ENCODE measurements around the gene MAP4K4.
A peak's percentile ranks its signal among the peaks of the same experiment; 100 is the strongest.

MAP4K4 gene

DNA sequence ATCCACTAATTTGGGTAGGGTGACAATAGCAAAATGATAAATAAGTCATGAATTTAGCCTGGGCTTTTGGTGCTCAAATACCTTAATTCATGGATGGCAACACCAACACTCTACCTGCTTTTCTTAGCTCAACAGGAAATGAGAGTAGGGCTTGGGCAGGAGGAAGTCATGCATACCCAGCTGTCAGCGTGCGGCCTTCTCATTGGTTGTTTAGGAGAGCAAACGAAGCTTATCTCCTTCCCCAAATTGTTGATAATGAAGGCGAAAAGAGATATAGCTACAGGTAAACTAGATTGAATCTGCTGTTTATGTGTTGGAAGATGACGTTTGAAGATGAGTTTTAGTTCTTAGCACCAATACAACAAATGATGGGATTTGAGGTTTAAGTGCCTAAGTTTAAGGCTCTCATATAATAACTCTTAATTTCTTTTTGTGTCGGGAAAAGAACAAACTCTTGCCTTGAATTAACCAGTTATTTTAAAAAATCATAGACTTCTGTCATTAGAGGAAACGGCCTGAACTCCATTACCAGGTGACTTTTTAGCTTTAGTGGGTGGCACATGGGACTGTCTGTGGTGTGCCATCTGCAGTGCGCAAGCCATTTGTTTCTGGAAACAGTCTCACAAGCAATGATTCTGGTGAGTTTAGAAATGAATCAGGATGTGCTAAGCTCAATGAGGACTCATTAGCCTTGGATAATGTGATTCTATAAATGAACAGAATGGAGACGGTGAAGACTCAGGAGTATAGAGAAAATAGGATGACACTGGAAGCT lies 19.8 kb downstream of the MAP4K4 start:
- intact Hi-C loops (cut with DNase I): no loop called here

DNA sequence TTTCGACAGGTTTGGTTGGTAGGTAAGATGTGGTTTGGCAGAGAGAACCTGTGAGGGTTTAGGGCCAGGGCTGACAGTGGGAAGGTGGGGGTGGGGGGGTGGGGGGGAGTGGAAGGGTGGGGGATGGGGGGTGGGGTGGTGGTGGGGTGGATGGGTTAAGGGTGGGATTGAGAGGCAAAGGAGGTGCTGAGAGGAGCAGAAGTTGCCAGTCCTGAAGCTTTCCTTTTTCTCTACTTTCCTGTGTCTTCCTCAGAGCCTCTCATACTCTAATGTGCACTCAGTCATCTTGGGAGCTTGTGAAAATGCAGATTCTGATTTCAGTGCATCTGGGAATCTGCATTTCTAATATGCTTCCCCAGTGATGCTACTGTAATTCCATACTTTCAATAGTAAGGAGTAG lies 21.0 kb downstream of the MAP4K4 start:
- no peak for DNase-seq
- intact Hi-C loops (cut with DNase I): no loop called here

More for the DNA sequence above, 19.8 kb downstream of the MAP4K4 start:
- no peak for DNase-seq

DNA sequence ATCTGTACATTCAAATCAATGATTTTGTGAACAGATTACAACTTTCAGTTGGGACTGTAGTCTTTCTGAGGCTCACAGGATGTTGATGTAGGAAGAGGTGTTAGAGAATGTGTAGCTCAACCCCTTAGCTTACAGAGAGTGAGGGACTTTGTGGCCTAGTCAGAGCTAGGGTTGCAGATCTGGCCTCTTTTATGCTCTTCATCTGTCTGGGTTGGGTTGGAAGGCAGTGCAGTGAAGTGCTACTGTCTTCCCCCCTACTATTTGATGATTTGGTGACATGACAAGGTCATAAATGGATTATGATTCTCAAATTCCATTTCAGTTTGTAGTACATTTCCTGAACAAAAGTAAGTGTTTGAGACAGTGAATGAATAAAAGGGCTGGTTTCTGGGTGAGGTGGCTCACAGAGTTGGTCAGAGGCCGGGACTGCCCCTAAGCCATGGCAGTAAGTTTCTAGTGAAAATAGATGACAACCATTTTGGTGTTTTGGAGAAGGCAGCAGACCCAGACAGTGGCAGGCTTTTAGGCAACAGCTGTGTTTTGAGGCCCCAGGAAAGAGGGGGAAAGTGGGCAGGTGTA lies 21.6 kb downstream of the MAP4K4 start:
- DNase-seq: no peak
- intact Hi-C loops (cut with DNase I): no loop called here

DNA sequence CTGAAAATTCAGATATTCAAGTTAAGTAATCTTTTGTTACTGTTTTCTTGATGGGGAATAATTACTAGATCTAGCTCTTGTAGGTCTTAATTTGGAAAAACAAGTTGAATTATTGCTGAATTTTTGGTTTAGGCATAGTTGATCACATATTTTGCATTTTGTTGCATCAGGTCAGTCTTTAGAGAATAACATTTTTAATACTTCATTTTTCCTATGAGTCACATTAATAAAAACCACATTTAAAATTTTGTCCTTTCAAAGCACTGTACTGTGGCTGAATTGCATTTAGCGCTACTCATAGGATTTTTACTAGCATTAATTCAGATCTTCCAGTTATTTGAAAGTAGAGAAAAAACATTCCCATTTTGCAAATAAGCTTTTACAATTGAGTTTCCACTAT lies 23.2 kb downstream of the MAP4K4 start:
- no peak for DNase-seq

DNA sequence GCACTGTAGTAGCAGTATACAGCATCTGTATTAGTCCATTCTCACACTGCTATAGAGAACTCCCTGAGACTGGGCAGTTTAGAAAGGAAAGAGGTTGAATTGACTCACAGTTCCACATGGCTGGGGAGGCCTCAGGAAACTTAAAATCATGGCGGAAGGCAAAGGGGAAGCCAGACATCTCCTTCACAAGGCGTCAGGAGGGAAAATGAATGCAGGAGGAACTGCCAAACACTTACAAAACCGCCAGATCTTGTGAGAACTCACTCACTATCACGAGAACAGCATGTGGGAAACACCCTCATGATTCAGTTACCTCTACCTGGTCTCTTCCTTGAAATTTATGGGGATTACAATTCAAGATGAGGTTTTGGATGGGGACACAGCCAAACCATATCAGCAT lies 25.4 kb downstream of the MAP4K4 start:
- DNase-seq: no peak
- intact Hi-C loops (cut with DNase I): no loop called here

More for the DNA sequence above, 23.2 kb downstream of the MAP4K4 start:
- intact Hi-C loops (cut with DNase I): no loop called here

DNA sequence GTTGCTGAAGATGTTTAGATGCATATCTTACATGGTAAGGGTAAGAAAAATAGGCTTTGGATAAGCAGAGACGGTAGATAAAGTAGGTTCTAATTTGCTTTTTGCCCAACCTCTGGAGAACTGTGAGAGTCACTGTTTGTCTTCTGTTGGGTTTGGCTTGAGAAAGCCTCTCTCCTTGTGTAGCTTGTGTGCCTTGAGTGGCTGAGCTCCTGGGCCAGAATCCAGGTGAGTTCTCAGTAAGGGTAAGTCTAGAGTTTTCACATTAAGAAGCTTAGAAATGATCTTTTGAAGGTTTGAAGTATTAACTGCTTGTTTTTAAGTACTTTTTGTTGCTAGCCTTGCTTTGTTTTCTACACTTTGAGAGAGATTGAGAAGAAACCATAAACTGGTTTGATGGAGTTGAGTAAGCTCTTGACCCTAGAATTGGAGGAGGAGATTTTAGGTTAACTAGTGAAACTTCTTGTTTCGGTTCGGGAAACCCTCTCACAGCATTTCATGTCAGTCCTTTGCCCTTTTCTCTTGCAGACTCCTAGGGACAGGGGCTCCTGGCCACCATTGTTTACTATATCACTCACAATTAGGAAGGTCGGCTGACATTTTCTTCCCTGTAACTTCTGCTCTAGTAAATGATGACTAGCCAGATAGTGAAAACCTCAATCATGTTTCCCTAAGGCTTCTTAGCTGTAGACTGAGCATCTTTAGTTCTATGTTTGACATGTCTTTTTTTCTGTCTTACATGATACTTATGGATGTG lies 26.0 kb downstream of the MAP4K4 start:
- DNase-seq: no peak
- intact Hi-C loops (cut with DNase I): no loop called here

DNA sequence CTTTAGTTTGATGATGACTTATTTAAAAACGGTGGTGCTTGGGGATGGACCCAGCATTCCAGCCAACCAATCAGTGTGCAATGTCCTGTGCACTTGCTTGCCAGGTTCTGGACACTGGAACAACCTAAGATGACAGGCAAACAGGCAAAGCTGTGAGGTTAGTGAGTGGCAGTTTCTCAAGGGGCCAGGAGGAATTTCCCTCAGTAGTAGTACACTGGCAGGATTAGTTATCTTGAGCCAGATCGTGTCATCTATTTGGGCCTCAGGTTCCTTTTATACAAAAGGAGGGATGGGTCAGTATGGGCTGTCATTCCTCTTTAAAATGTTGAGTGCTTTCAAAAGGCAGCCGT lies 26.6 kb downstream of the MAP4K4 start:
- no peak for DNase-seq
- intact Hi-C loops (cut with DNase I): no loop called here

DNA sequence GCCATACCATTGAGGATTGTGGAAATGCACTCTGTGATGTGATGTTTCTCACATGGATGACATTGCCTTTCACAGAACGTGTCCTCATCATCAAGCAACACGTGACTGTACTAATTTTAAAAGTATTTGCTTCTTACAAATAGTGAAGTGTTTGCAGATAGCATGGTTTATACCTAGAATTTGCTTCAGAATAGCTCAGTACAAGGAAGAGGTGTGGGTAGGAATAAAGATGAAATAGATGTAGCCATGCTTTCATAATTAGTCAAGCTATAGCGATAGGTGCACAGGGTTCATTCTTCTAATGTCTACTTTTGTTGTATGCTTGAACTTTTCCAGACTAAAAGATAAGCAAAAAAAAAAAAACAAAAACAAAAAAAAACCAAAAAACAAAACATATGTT lies 27.5 kb downstream of the MAP4K4 start:
- intact Hi-C loops (cut with DNase I): no loop called here

DNA sequence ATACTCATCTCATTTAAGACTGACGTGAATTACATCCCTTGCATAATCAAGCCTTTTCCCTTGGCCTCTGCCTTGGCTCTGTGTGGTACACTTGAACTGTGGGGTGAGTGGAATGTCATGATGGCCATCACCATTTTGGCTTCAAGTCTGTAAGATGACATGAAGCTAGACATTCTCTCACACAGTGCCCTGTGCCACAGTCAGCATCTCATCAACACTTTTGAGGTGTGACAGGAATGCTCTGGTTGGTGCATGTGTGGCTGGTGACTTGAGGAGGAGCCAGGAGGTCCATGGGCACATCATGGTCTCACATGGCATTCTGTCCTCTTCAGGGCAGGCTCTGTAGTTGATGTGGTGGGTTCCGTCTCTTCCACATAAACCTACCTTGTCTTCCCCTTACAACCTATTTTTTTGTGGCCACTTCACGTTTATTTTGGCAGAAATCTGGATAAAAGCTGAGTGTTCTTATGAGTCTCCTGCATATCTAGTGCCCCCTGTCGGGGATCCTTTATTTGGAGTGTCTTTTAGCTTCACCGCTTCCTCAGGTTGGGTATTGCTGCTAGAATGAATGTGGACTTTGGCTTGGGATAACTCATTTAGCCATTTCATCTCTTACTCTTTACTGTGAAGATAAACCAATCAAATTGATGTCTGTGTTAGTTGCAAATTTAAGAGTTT lies 28.1 kb downstream of the MAP4K4 start:
- no peak for DNase-seq
- intact Hi-C loops (cut with DNase I): no loop called here

More for the DNA sequence above, 27.5 kb downstream of the MAP4K4 start:
- no peak for DNase-seq

DNA sequence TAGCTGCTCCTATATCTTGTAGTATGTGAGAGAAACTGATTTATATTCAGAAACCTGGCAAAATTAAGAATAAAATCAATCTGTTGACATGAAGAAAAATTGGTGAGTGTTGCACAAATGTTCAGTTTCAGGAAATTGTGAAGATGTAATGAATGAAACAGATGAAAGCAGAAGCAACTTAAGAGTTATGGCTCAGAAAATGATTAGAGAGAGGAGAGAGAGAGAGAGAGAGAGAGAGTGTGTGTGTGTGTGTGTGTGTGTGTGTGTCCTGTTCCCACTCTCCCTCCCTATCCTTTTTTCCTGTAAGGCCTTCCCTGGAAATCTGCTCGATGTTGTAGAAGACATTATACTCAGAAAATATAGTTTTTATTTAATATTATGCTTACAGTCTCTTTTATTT lies 31.4 kb downstream of the MAP4K4 start:
- no peak for DNase-seq
- intact Hi-C loops (cut with DNase I): no loop called here

DNA sequence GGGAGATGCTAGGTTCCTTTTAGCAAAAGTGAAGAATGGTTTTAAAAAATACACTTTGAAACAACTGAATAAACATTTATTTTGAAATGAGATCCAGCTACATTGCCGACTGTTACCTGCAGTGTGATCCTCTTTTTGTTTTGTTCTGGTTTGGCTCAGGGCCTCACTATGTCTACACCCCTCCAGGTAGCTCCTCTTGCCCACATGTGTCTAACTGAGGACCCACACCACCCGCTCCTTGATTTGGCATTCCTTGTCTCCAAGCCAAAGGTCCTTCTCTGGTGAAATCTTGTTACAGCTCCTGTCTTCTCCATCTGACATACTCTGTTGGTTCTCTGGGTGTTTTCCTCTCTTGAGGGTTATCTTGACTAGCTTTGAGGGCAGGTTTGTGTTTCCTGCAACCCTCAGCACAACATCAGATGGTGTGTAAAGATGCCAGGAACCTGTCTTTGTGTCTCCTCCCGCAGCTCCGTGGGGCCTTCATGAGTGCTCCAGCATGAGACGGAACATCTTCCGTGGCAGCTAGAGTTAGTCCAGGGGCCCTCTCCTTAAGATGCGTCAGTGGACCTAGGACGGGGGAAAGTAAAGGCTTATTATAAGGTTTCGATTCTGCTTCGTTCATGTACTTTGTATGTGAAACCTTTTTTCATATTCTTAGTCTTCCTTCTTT lies 32.1 kb downstream of the MAP4K4 start:
- DNase-seq: no peak
- intact Hi-C loops (cut with DNase I): no loop called here

DNA sequence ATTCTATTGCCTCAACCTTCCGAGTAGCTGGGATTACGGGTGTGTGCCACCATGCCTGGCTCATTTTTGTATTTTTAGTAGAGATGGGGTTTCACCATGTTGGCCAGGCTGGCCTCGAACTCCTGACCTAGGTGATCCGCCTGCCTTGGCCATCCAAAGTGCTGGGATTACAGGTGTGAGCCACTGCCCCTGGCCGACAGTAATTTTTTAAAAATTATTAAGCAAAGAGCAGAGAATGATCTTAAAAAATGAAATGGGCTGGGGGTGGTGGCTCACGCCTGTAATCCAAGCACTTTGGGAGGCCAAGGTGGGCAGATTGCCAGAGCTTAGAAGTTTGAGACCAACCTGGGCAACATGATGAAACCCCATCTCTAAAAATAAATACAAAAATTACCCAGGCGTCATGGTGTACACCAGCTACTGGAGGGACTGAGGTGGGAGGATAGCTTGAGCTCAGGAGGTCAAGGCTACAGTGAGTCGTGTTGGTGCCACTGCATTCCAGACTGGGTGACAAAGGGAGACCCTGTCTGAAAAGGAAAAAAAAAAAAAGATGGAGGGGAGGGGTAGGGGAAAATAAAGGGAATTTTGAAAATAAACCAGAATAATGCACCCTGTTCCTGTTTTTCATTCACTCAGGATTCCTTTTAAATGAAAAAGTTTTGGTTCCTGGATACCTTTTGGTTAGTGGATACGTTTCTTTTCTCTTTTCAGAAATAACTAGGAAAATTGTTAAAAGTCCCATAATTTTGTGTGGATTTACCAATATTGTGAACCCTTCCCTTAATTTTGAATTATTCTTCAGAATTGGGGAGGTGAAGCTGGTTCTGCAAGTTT lies 33.9 kb downstream of the MAP4K4 start:
- intact Hi-C loops (cut with DNase I): no loop called here
- no peak for DNase-seq

DNA sequence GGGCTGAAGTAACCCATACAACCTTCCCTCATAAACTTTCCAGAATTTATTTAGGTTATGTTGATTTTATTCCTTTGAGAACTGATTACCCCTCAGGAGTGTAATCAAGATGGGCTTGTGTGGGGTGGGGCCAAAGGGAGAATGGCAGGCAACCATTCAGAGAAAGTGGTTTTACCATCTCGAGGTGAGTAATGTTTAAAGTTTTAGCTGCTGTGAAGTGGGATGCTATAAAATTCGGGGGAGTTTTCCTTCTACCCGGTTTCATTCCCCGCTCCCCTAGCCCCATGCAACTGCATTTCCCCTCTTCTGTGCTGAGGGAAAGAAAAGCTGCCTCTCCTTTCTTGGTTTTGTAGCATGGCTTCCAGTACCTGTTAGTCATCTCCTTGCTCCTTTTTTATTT lies 34.7 kb downstream of the MAP4K4 start:
- DNase-seq: no peak
- intact Hi-C loops (cut with DNase I): no loop called here

DNA sequence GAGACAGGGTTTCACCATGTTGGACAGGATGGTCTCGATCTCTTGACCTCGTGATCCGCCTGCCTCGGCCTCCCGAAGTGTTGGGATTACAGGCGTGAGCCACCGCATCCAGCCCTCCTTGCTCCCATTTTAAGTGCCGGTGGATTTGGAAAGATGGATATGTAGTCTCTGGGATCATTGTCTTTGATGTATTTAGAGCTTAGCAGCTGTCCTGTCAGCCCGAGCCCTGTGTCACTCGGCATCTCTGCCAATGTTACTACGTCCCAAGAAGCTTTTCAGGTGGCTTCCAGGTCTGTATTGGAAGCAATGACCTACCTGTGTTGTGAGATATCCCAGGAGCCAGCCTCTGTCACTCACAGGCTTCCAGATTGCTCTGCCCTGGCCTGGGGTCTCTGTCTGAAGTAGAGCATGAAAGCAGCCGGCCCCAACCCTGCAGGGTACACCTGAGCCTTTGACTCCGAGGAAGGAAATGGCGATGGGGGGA lies 35.3 kb downstream of the MAP4K4 start:
- no peak for DNase-seq
- intact Hi-C loops (cut with DNase I): no loop called here

DNA sequence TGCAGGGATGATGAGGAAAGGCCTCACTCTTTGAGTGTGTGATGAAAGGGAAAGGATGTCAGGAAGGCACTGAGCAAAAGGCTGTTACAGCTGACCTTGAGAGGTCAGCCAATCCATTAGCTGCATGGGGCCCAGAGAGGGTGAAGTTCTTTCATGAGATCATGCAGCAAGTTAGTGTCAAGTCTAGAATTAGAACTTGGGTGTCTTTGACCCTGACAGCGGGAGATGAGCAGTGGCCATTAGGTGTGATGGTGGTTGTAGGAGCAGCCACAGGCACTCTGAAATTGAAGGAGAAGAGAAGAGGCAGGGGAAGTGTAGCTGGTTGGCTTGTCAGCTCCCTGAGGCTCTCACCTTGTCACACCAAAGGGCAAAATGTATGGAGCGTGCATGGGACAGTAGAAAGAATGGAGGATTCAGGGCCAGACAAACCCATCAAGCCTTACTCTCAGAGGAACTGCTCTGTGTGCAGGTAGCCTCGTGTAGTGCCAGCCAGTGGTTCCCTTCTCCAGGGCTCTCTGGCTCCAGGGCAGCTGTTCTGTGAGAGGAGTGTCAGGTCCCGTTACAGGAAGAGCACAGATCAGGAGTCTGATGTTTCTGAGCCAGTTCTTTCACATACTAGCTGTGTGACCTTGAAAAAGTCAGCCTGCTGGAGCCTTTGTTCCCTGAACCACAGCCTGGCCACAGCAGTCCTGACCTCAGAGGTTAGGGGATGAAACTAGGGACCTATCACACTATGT lies 35.9 kb downstream of the MAP4K4 start:
- intact Hi-C loops (cut with DNase I): no loop called here
- DNase-seq: no peak

DNA sequence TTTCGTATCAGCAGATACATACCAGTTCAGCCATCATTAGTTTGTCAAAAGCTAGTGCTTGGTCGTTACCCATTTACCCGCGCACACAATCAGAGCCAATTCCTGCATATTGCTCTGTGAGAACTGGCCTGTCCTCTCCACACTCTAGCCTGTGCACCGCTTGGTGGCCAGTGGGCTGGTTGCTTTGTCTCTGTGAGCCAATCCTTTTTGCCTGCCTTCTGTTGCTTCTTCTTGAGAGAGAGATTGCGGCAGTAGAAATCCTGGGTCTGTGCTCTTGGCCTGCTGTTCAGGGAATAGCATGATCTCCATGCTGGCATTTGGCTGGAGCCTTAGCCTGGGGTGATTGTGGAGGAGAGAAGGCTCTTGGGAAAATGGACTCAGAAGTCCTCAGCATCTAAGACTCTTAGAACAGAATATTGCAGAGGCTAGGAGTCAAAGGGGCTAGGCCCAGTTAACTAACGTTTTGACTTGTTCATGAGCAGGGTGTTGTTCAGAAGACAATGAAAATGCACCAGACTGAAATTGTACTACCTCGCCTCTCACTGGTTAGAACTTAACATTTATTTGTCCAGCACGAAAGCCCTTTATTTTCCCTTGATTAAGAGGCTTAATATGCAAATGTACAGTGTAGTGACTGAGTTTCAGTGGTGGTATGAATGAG lies 37.1 kb downstream of the MAP4K4 start:
- peak in 5 of 10 donors; percentile 34 to 89 (median 51) for DNase-seq
- intact Hi-C loops (cut with DNase I): loop anchor here (5.0 kb wide), 1 partner anchor 37 kb away; the partner anchor contains the start of gene MAP4K4

DNA sequence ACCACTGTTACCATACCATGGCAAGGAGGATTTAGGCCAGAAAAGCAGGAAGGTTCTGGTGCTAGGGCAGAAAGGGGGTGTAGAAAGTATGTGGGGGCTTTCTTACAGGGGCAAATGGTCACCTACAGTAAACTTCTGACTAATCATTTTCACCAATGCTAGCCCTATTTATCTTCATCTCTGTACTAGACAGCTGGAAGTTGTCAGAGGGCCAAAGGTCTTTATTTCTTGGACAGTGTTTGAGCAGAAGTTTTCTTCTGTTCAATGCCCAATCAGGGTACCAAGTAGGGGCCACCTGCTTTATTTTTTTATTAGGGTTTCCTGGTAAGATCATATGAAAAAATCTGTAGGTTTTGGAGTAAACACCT lies 37.6 kb downstream of the MAP4K4 start:
- intact Hi-C loops (cut with DNase I): loop anchor here (5.0 kb wide), 1 partner anchor 38 kb away; the partner anchor contains the start of gene MAP4K4
- no peak for DNase-seq

DNA sequence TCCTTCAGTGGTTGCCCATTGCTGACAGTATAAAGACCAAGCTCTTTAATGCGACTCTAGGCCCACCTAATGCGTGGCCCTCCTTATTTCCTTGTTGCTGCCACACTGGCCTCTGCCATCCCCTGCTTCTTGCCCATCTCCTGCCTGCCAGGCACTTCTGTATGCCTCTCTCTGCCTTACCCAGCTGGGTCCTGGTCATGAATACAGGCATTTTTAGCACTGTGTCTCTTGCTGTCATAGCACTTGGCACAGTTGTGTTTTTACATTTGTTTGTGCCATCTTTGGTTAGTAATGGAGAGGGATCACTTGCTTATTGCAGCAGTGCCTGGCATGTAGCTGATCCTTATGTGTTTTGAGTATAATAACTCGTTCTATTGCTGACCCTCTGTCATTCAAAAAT lies 38.7 kb downstream of the MAP4K4 start:
- intact Hi-C loops (cut with DNase I): loop anchor here (5.0 kb wide), 1 partner anchor 39 kb away; the partner anchor contains the start of gene MAP4K4
- DNase-seq: peak in 9 of 10 donors; percentile 34 to 93 (median 61)
